ENCODE data around the gene SP140.
"Not testable (repeated sequence)": the region's sequence is repeated elsewhere in the genome, so short reads cannot be mapped to it uniquely, and the experiment has no call there.

The SP140 gene

GRCh38 chr2:230225486-230225885 is at the start of gene SP140:
TSS of gene SP140 (plus strand) at chr2:230225736. CDS start at chr2:230225845, 109 bp downstream.
- DNase-seq = no peak

- DNase-seq = no peak
Measured at GRCh38 chr2:230176996-230177395, 48.5 kb upstream of the SP140 start.

- DNase-seq = no peak
Measured at GRCh38 chr2:230178546-230179485, 46.7 kb upstream of the SP140 start.

GRCh38 chr2:230179907-230180306 is 45.6 kb upstream of the SP140 start:
- DNase-seq = no peak

- DNase-seq = no peak
Measured at GRCh38 chr2:230181195-230181594, 44.3 kb upstream of the SP140 start.

GRCh38 chr2:230184727-230185578 is 40.6 kb upstream of the SP140 start:
- no peak for DNase-seq

- DNase-seq = no peak
Measured at GRCh38 chr2:230202430-230203109, 23.0 kb upstream of the SP140 start.

- DNase-seq = no peak
Measured at GRCh38 chr2:230203110-230203676, 22.3 kb upstream of the SP140 start.

GRCh38 chr2:230205034-230205433 is 20.5 kb upstream of the SP140 start:
- no peak for DNase-seq

- no peak for DNase-seq
Measured at GRCh38 chr2:230205721-230206120, 19.8 kb upstream of the SP140 start.

- DNase-seq = no peak
Measured at GRCh38 chr2:230208576-230208975, 17.0 kb upstream of the SP140 start.

- no peak for DNase-seq
Measured at GRCh38 chr2:230209422-230210051, 16.0 kb upstream of the SP140 start.

GRCh38 chr2:230216489-230216888 is 9.0 kb upstream of the SP140 start:
- DNase-seq = no peak

- DNase-seq = no peak
Measured at GRCh38 chr2:230217424-230217823, 8.1 kb upstream of the SP140 start.

GRCh38 chr2:230218421-230218820 is 7.1 kb upstream of the SP140 start:
- no peak for DNase-seq

GRCh38 chr2:230219419-230220331 is 5.9 kb upstream of the SP140 start, which contains the start of gene SP110:
TSS of gene SP110 (minus strand) at chr2:230219984. CDS start at chr2:230216927, 3,057 bp downstream.
- no peak for DNase-seq

GRCh38 chr2:230220347-230220969 is 5.1 kb upstream of the SP140 start:
- DNase-seq = no peak

- DNase-seq = no peak
Measured at GRCh38 chr2:230221493-230221892, 4.0 kb upstream of the SP140 start.

GRCh38 chr2:230222829-230223228 is 2.7 kb upstream of the SP140 start:
- not testable (repeated sequence) for DNase-seq

- no peak for DNase-seq
Measured at GRCh38 chr2:230224458-230224857, 1.1 kb upstream of the SP140 start.
